NB4 (cell line): ENCODE data around the gene USP36.

Experiments
- DNase-seq: peaks from one replicate; pipeline ENCODE4 v3.0.0; 2010; ENCODE audit warnings: low read depth
- H3K4me3 ChIP-seq: one replicate; pipeline ENCODE4 v1.5.1; 2011; ENCODE audit warnings: mild to moderate bottlenecking, low read depth, low read length, moderate library complexity
- MYC ChIP-seq: IDR thresholded peaks from 2 replicates; pipeline ENCODE4 v1.6.1; 2011; ENCODE audit warnings: low read depth, low read length
- POLR2A ChIP-seq: IDR thresholded peaks from 2 replicates; pipeline ENCODE4 v1.6.1; 2011; ENCODE audit warnings: mild to moderate bottlenecking; ENCODE audit not compliant: insufficient read length; ENCODE audit errors: extremely low read depth
- TF ChIP-seq, protein P1 (sequence below): IDR thresholded peaks from one replicate; pipeline ENCODE4 v1.5.1; 2012; ENCODE audit warnings: low read depth, low read length
- TF ChIP-seq, protein P2 (sequence below): IDR thresholded peaks from 2 replicates; pipeline ENCODE4 v1.6.1; 2011; ENCODE audit warnings: low read depth, low read length

The USP36 gene

DNA sequence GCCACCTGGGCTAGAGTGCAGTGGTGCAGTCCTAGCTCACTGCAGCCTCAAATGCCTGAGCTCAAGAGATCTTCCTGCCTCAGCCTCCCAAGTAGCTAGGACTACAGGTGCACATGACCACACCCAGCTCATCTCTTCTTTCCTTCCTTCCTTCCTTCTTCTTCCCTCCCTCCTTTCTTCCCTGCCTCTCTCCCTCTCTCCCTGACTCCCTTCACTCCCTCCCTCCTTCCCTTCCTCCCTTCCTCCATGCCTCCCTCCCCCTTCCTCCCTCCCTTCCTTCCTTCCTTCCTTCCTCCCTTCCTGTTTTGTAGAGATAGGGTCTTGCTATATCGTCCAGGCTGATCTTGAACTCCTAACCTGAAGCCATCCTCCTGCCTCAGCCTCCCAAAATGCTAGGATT, 23.5 kb upstream of the USP36 start:
- TF ChIP-seq, protein P1, sequence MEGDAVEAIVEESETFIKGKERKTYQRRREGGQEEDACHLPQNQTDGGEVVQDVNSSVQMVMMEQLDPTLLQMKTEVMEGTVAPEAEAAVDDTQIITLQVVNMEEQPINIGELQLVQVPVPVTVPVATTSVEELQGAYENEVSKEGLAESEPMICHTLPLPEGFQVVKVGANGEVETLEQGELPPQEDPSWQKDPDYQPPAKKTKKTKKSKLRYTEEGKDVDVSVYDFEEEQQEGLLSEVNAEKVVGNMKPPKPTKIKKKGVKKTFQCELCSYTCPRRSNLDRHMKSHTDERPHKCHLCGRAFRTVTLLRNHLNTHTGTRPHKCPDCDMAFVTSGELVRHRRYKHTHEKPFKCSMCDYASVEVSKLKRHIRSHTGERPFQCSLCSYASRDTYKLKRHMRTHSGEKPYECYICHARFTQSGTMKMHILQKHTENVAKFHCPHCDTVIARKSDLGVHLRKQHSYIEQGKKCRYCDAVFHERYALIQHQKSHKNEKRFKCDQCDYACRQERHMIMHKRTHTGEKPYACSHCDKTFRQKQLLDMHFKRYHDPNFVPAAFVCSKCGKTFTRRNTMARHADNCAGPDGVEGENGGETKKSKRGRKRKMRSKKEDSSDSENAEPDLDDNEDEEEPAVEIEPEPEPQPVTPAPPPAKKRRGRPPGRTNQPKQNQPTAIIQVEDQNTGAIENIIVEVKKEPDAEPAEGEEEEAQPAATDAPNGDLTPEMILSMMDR: no peak
- TF ChIP-seq, protein P2, sequence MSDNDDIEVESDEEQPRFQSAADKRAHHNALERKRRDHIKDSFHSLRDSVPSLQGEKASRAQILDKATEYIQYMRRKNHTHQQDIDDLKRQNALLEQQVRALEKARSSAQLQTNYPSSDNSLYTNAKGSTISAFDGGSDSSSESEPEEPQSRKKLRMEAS: no peak
- no peak for TF ChIP-seq MYC
- no peak for TF ChIP-seq POLR2A
- H3K4me3 ChIP-seq: no peak overlapping the region
- no peak for DNase-seq

DNA sequence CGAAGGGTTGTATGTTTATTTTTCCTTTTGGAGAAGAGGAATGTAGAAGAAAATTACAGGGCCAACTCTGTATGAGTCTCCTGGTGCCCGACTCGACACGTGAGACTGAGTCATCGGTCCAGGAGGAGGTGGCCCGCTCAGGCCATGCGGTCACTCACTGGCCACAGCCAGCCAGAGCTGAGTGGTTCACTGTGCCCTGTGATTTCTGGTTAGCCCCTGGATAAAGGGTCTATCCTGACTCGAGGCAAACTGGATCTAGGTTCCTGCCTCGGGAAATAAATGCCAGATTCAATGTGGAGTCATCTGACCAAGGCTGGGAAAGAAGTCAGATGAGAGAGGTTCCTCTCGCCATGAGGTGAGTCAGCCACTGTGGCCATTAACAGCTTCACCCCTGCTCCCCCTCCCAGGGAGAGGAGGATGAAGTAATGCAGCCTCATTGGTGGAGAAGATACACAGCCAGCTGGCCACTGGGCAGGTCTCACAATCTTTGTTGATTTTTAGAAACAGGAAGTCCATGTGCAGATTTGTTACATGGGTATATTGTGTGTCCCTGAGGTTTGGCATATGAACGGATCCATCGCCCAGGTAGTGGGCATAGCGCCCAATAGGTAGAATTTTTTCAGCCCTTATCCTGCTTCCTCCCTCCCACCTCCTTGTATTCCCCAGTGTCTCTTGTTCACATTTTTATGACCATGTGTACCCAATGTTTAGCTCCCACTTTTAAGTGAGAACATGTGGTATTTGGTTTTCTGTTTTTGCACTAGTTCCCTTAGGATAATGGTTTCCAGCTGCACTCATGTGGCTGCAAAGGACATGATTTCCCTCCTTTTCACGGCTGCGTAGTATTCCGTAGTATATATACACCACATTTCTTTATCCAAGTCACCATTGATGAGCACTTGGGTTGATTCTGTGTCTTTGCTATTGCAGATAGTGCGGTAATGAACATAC, 21.7 kb upstream of the USP36 start:
- H3K4me3 ChIP-seq: no peak overlapping the region
- DNase-seq: peak; percentile 86
- TF ChIP-seq, protein P2: no peak; the same call in 1 of the 2 replicates
- TF ChIP-seq POLR2A (no peak), MYC (0 out of 2 replicates have a peak, but pooled peaks have one; percentile 49)
- TF ChIP-seq, protein P1: no peak

DNA sequence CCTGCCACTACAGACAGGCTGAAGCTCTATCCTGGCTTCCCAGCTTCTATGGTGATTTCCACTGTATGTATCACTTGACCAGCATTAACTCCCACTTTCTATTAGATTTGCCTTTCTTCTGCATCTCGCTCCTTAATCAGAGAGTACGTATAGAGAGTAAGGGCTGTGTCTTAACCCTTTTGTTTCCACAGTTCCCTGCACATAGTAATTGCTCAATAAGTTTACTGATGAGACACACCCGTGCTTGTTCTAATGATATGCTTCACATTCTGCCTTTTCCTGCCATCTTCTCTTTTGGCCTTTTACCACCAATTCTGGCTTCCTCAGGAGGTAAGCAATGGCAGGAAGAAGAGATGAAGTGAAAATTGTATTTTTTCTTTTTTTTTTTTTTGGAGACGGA, 20.6 kb upstream of the USP36 start:
- TF ChIP-seq, protein P2: no peak
- TF ChIP-seq MYC (no peak), POLR2A (no peak)
- TF ChIP-seq, protein P1: no peak
- DNase-seq: no peak
- H3K4me3 ChIP-seq: no peak overlapping the region

DNA sequence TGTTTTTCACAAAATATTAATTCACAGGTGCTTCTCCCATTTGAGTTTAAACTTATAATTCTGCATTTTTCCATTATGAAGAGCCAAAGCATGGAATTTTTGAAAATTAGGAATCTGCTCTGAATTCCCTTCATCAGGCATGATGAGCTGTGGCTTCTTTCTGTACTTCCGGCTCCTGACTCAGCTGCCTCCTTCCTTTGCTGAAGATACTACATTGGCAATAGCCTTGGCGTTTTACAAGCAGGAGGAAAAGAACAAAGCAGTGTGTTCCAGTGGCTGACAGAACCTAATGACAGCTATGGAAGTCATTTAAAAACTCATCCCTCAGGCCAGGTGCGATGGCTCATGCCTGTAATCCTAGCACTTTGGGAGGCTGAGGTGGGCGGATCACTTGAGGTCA, 18.4 kb upstream of the USP36 start:
- no peak overlapping the region for H3K4me3 ChIP-seq
- TF ChIP-seq POLR2A (no peak), MYC (no peak)
- TF ChIP-seq, protein P1: no peak
- TF ChIP-seq, protein P2: no peak
- no peak for DNase-seq

DNA sequence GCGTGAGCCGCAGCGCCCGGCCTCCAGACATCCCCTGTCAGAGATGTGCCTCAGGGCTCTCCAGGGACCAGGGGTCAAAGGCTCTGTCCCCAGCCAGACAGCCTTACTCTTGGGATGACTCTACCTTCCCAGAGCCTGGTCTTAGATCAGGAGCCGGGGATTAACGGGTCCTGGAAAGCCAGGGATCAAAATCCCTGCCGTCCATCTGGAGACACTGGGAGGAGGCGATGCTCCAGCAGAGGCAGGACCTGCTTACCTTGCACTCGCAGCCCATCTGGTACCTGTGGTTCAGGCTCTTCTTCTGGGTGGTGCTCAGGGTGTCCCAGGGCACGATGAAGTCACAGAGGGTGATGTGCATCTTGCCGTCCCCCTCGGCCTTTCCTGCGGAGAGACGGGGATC, 16.7 kb upstream of the USP36 start:
- TF ChIP-seq, protein P2: no peak
- TF ChIP-seq POLR2A: no peak
- TF ChIP-seq MYC: no peak
- TF ChIP-seq, protein P1: no peak
- H3K4me3 ChIP-seq: no peak overlapping the region
- DNase-seq: no peak
